ENCODE measurements around the gene MGMT. TPM values are rescaled to one million over a fixed set of nuclear protein-coding genes. Genes with fewer than 3 reads are reported as not detected.

The MGMT gene
- total RNA-seq, 1 donor from 2014 or later: 7.7 TPM

GRCh38 chr10:129520440-129521080 lies 53.5 kb downstream of the MGMT start:
- no peak for DNase-seq (ENCODE audit: low read depth in 2 of 2)

- no peak for DNase-seq (ENCODE audit: low read depth in 2 of 2)
Observed at GRCh38 chr10:129521161-129522025, 54.4 kb downstream of the MGMT start.

GRCh38 chr10:129522041-129522585 lies 55.1 kb downstream of the MGMT start:
- DNase-seq (ENCODE audit: low read depth in 2 of 2): no peak

- no peak for DNase-seq (ENCODE audit: low read depth in 2 of 2)
Observed at GRCh38 chr10:129523031-129523722, 56.1 kb downstream of the MGMT start.

GRCh38 chr10:129523723-129524316 lies 56.8 kb downstream of the MGMT start:
- no peak for DNase-seq (ENCODE audit: low read depth in 2 of 2)

GRCh38 chr10:129524936-129525335 lies 57.9 kb downstream of the MGMT start:
- DNase-seq (ENCODE audit: low read depth in 2 of 2): no peak

- DNase-seq (ENCODE audit: low read depth in 2 of 2): no peak
Observed at GRCh38 chr10:129525401-129525801, 58.4 kb downstream of the MGMT start.

GRCh38 chr10:129526943-129527342 lies 59.9 kb downstream of the MGMT start:
- no peak for DNase-seq (ENCODE audit: low read depth in 2 of 2)

GRCh38 chr10:129528376-129528978 lies 61.4 kb downstream of the MGMT start:
- no peak for DNase-seq (ENCODE audit: low read depth in 2 of 2)

GRCh38 chr10:129530581-129530980 lies 63.5 kb downstream of the MGMT start:
- DNase-seq (ENCODE audit: low read depth in 2 of 2): no peak

- peak in 1 of 2 donors; percentile 11 for DNase-seq (ENCODE audit: low read depth in 2 of 2)
Observed at GRCh38 chr10:129531195-129531968, 64.3 kb downstream of the MGMT start.

- no peak for DNase-seq (ENCODE audit: low read depth in 2 of 2)
Observed at GRCh38 chr10:129531969-129532660, 65.1 kb downstream of the MGMT start.

- peak; percentile 23 to 37 for DNase-seq (ENCODE audit: low read depth in 2 of 2)
Observed at GRCh38 chr10:129532838-129533237, 65.8 kb downstream of the MGMT start.

- no peak for DNase-seq (ENCODE audit: low read depth in 2 of 2)
Observed at GRCh38 chr10:129533281-129533680, 66.2 kb downstream of the MGMT start.

- no peak for DNase-seq (ENCODE audit: low read depth in 2 of 2)
Observed at GRCh38 chr10:129534826-129535225, 67.8 kb downstream of the MGMT start.

GRCh38 chr10:129536336-129536735 lies 69.3 kb downstream of the MGMT start:
- no peak for DNase-seq (ENCODE audit: low read depth in 2 of 2)

- DNase-seq (ENCODE audit: low read depth in 2 of 2): no peak
Observed at GRCh38 chr10:129537151-129537550, 70.1 kb downstream of the MGMT start.

GRCh38 chr10:129538236-129538635 lies 71.2 kb downstream of the MGMT start:
- no peak for DNase-seq (ENCODE audit: low read depth in 2 of 2)

- DNase-seq (ENCODE audit: low read depth in 2 of 2): no peak
Observed at GRCh38 chr10:129541200-129541599, 74.2 kb downstream of the MGMT start.

Data from lung microvascular endothelial cell (primary cell).